Measurements from ENCODE around the gene UNC13B.

Gene UNC13B

DNA sequence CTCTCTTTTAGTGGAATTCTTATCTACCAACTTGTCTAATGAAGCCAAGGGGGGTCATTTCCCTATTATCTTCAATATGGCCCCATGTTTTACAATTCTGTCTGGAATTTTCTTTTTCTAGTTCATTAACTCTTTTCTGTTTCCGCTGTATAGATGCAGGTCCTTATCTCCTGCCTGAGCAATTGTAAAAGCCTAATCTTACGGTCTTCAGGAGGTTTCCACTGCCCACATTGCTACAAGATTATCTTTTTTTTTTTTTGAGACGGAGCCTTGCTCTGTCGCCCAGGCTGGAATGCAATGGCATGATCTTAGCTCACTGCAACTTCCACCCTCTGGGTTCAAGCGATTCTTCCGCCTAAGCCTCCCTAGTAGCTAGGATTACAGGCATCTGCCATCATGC lies 132.3 kb downstream of the UNC13B start:
- no peak for DNase-seq
- H3K4ac ChIP-seq (ENCODE audit: low read depth, low read length): no peak overlapping the region
- no peak overlapping the region for H2BK15ac ChIP-seq (replicated peaks; ENCODE audit: low read depth)
- H3K18ac ChIP-seq (ENCODE audit: low read length): no peak overlapping the region
- H3K4me1 ChIP-seq (ENCODE audit: control insufficient read depth, low read depth, low read length): no peaks in the 10 kb centered on the region
- H2AK5ac ChIP-seq (ENCODE audit: low read length): no peak overlapping the region
- H3K4me2 ChIP-seq (ENCODE audit: low read length): no peak overlapping the region
- H2BK5ac ChIP-seq (ENCODE audit: low read length): no peak overlapping the region
- no peak overlapping the region for H3K27ac ChIP-seq (ENCODE audit: low read depth, low read length)
- no peak overlapping the region for H2BK120ac ChIP-seq (ENCODE audit: low read depth, low read length)
- no peak overlapping the region for H3K9ac ChIP-seq (ENCODE audit: low read length)
- WGBS (ENCODE audit: extremely low coverage, insufficient coverage, low lambda C conversion rate): no CpG with 5 or more reads among the region's 6 CpGs
- no peaks in the 10 kb centered on the region for H3K79me1 ChIP-seq (ENCODE audit: low read length)
- H4K5ac ChIP-seq (ENCODE audit: low read length): no peak overlapping the region
- no peaks in the 10 kb centered on the region for H3K36me3 ChIP-seq (ENCODE audit: control insufficient read depth, insufficient read depth, low read length)
- H3K23ac ChIP-seq (ENCODE audit: low read length): no peak overlapping the region
- H3K27me3 ChIP-seq (ENCODE audit: insufficient read depth, low read length, poor library complexity): no peaks in the 10 kb centered on the region
- H4K8ac ChIP-seq (ENCODE audit: low read depth, low read length): no peak overlapping the region
- no peaks in the 10 kb centered on the region for H3K79me2 ChIP-seq (ENCODE audit: control insufficient read depth, insufficient read depth, low read length)
- H3K4me3 ChIP-seq (ENCODE audit: low read length): no peak overlapping the region
- H3K56ac ChIP-seq (ENCODE audit: low read length): no peak overlapping the region

- Histone ChIP-seq H3K4me2 (ENCODE audit: low read length) (no peak overlapping the region), H2BK120ac (ENCODE audit: low read depth, low read length) (no peak overlapping the region), H3K56ac (ENCODE audit: low read length) (no peak overlapping the region), H2BK15ac (replicated peaks; ENCODE audit: low read depth) (no peak overlapping the region), H4K5ac (ENCODE audit: low read length) (no peak overlapping the region), H3K27me3 (ENCODE audit: insufficient read depth, low read length, poor library complexity) (no peaks in the 10 kb centered on the region), H2BK5ac (ENCODE audit: low read length) (no peak overlapping the region), H3K79me1 (ENCODE audit: low read length) (no peaks in the 10 kb centered on the region), H4K8ac (ENCODE audit: low read depth, low read length) (no peak overlapping the region), H3K27ac (ENCODE audit: low read depth, low read length) (no peak overlapping the region), H3K4me1 (ENCODE audit: control insufficient read depth, low read depth, low read length) (no peaks in the 10 kb centered on the region), H2AK5ac (ENCODE audit: low read length) (no peak overlapping the region), H3K18ac (ENCODE audit: low read length) (no peak overlapping the region), H3K79me2 (ENCODE audit: control insufficient read depth, insufficient read depth, low read length) (no peaks in the 10 kb centered on the region), H3K9ac (ENCODE audit: low read length) (no peak overlapping the region), H3K4ac (ENCODE audit: low read depth, low read length) (no peak overlapping the region), H3K36me3 (ENCODE audit: control insufficient read depth, insufficient read depth, low read length) (no peaks in the 10 kb centered on the region), H3K4me3 (ENCODE audit: low read length) (no peak overlapping the region), H3K23ac (ENCODE audit: low read length) (no peak overlapping the region)
- WGBS (ENCODE audit: extremely low coverage, insufficient coverage, low lambda C conversion rate): no CpG with 5 or more reads among the region's 6 CpGs
- DNase-seq: no peak
These were observed 132.7 kb downstream of the UNC13B start for GRCh38 chr9:35294556-35294955.

GRCh38 chr9:35295369-35296036 lies 133.7 kb downstream of the UNC13B start:
- H4K8ac ChIP-seq (ENCODE audit: low read depth, low read length): no peak overlapping the region
- H2AK5ac ChIP-seq (ENCODE audit: low read length): no peak overlapping the region
- no peak overlapping the region for H2BK15ac ChIP-seq (replicated peaks; ENCODE audit: low read depth)
- H2BK120ac ChIP-seq (ENCODE audit: low read depth, low read length): no peak overlapping the region
- H3K23ac ChIP-seq (ENCODE audit: low read length): no peak overlapping the region
- no peak overlapping the region for H3K4me3 ChIP-seq (ENCODE audit: low read length)
- no peaks in the 10 kb centered on the region for H3K79me1 ChIP-seq (ENCODE audit: low read length)
- WGBS (ENCODE audit: extremely low coverage, insufficient coverage, low lambda C conversion rate): no CpG with 5 or more reads among the region's 13 CpGs
- H3K4me2 ChIP-seq (ENCODE audit: low read length): no peak overlapping the region
- no peaks in the 10 kb centered on the region for H3K4me1 ChIP-seq (ENCODE audit: control insufficient read depth, low read depth, low read length)
- H2BK5ac ChIP-seq (ENCODE audit: low read length): no peak overlapping the region
- no peak overlapping the region for H3K18ac ChIP-seq (ENCODE audit: low read length)
- no peak overlapping the region for H4K5ac ChIP-seq (ENCODE audit: low read length)
- no peak for DNase-seq
- H3K27ac ChIP-seq (ENCODE audit: low read depth, low read length): no peak overlapping the region
- H3K4ac ChIP-seq (ENCODE audit: low read depth, low read length): no peak overlapping the region
- no peaks in the 10 kb centered on the region for H3K36me3 ChIP-seq (ENCODE audit: control insufficient read depth, insufficient read depth, low read length)
- no peaks in the 10 kb centered on the region for H3K79me2 ChIP-seq (ENCODE audit: control insufficient read depth, insufficient read depth, low read length)
- H3K27me3 ChIP-seq (ENCODE audit: insufficient read depth, low read length, poor library complexity): no peaks in the 10 kb centered on the region
- no peak overlapping the region for H3K9ac ChIP-seq (ENCODE audit: low read length)
- H3K56ac ChIP-seq (ENCODE audit: low read length): no peak overlapping the region

GRCh38 chr9:35303567-35303966 lies 141.8 kb downstream of the UNC13B start:
- no peak overlapping the region for H3K4me3 ChIP-seq (ENCODE audit: low read length)
- no peak overlapping the region for H3K4ac ChIP-seq (ENCODE audit: low read depth, low read length)
- H2BK5ac ChIP-seq (ENCODE audit: low read length): no peak overlapping the region
- no peak for DNase-seq
- no CpG with 5 or more reads among the region's 1 CpG for WGBS (ENCODE audit: extremely low coverage, insufficient coverage, low lambda C conversion rate)
- H3K36me3 ChIP-seq (ENCODE audit: control insufficient read depth, insufficient read depth, low read length): no peaks in the 10 kb centered on the region
- no peak overlapping the region for H2BK120ac ChIP-seq (ENCODE audit: low read depth, low read length)
- H4K5ac ChIP-seq (ENCODE audit: low read length): no peak overlapping the region
- H3K4me1 ChIP-seq (ENCODE audit: control insufficient read depth, low read depth, low read length): no peaks in the 10 kb centered on the region
- no peak overlapping the region for H3K23ac ChIP-seq (ENCODE audit: low read length)
- H3K4me2 ChIP-seq (ENCODE audit: low read length): no peak overlapping the region
- no peak overlapping the region for H3K18ac ChIP-seq (ENCODE audit: low read length)
- H3K9ac ChIP-seq (ENCODE audit: low read length): no peak overlapping the region
- no peaks in the 10 kb centered on the region for H3K79me2 ChIP-seq (ENCODE audit: control insufficient read depth, insufficient read depth, low read length)
- H4K8ac ChIP-seq (ENCODE audit: low read depth, low read length): no peak overlapping the region
- no peaks in the 10 kb centered on the region for H3K27me3 ChIP-seq (ENCODE audit: insufficient read depth, low read length, poor library complexity)
- H3K27ac ChIP-seq (ENCODE audit: low read depth, low read length): no peak overlapping the region
- H2BK15ac ChIP-seq (replicated peaks; ENCODE audit: low read depth): no peak overlapping the region
- no peak overlapping the region for H2AK5ac ChIP-seq (ENCODE audit: low read length)
- no peaks in the 10 kb centered on the region for H3K79me1 ChIP-seq (ENCODE audit: low read length)
- no peak overlapping the region for H3K56ac ChIP-seq (ENCODE audit: low read length)

DNA sequence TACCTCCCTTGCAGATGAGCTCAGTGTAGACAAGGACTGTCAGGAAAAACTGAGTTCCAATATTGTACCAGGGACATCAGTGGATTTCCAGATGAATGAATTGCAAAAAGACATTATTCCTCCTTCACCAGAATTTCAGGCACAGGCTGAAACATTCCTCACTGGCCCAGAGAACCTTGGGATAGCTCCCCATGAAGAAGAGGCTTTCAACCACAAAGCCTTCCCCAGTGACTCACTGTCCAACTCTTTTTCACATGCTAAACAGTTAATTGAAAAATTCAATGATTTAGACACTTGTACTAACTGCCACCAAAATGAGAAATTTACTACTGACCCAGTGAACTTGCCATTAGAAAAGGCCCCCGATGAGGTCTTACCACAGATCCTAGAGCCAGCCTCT lies 144.5 kb downstream of the UNC13B start:
- Histone ChIP-seq H3K79me1 (ENCODE audit: low read length) (no peaks in the 10 kb centered on the region), H3K23ac (ENCODE audit: low read length) (no peak overlapping the region), H3K9ac (ENCODE audit: low read length) (no peak overlapping the region), H2BK120ac (ENCODE audit: low read depth, low read length) (no peak overlapping the region), H4K5ac (ENCODE audit: low read length) (no peak overlapping the region), H2BK15ac (replicated peaks; ENCODE audit: low read depth) (no peak overlapping the region), H2BK5ac (ENCODE audit: low read length) (no peak overlapping the region), H3K27ac (ENCODE audit: low read depth, low read length) (no peak overlapping the region), H2AK5ac (ENCODE audit: low read length) (no peak overlapping the region), H3K79me2 (ENCODE audit: control insufficient read depth, insufficient read depth, low read length) (no peaks in the 10 kb centered on the region), H3K36me3 (ENCODE audit: control insufficient read depth, insufficient read depth, low read length) (no peaks in the 10 kb centered on the region), H3K4me1 (ENCODE audit: control insufficient read depth, low read depth, low read length) (no peaks in the 10 kb centered on the region), H3K4me3 (ENCODE audit: low read length) (no peak overlapping the region), H3K18ac (ENCODE audit: low read length) (no peak overlapping the region), H4K8ac (ENCODE audit: low read depth, low read length) (no peak overlapping the region), H3K27me3 (ENCODE audit: insufficient read depth, low read length, poor library complexity) (no peaks in the 10 kb centered on the region), H3K56ac (ENCODE audit: low read length) (no peak overlapping the region), H3K4me2 (ENCODE audit: low read length) (no peak overlapping the region), H3K4ac (ENCODE audit: low read depth, low read length) (no peak overlapping the region)
- WGBS (ENCODE audit: extremely low coverage, insufficient coverage, low lambda C conversion rate): no CpG with 5 or more reads among the region's 1 CpG
- DNase-seq: no peak

DNA sequence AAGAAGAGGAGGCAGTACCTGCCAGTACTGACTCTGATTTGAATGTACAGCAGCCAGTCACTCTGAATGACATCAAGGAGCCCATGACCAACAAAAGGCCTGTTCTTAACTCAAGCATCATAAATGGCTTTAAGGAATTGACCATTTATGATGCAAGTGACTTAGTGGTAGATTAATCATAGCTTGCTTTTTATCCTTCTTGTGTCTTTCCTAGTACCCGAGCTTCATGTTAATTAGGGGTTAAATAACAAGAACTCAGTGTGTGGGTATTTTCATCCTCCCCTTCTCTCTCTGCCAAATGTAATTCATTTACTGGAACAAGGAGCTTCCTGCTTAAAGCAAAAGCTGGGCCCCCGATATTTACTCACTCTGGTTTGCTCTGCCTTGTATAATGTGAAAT lies 146.5 kb downstream of the UNC13B start:
- DNase-seq: no peak
- no CpG with 5 or more reads among the region's 2 CpGs for WGBS (ENCODE audit: extremely low coverage, insufficient coverage, low lambda C conversion rate)

More for the DNA sequence above, 146.5 kb downstream of the UNC13B start:
- no peak overlapping the region for H3K4me3 ChIP-seq (ENCODE audit: low read length)
- no peak overlapping the region for H3K9ac ChIP-seq (ENCODE audit: low read length)
- no peak overlapping the region for H2BK120ac ChIP-seq (ENCODE audit: low read depth, low read length)
- no peak overlapping the region for H3K23ac ChIP-seq (ENCODE audit: low read length)
- no peak overlapping the region for H3K18ac ChIP-seq (ENCODE audit: low read length)
- no peak overlapping the region for H2BK15ac ChIP-seq (replicated peaks; ENCODE audit: low read depth)
- H3K27me3 ChIP-seq (ENCODE audit: insufficient read depth, low read length, poor library complexity): no peaks in the 10 kb centered on the region
- no peak overlapping the region for H2BK5ac ChIP-seq (ENCODE audit: low read length)
- no peak overlapping the region for H4K5ac ChIP-seq (ENCODE audit: low read length)
- no peak overlapping the region for H4K8ac ChIP-seq (ENCODE audit: low read depth, low read length)
- H3K4ac ChIP-seq (ENCODE audit: low read depth, low read length): no peak overlapping the region
- H2AK5ac ChIP-seq (ENCODE audit: low read length): no peak overlapping the region
- no peak overlapping the region for H3K4me2 ChIP-seq (ENCODE audit: low read length)
- no peaks in the 10 kb centered on the region for H3K79me2 ChIP-seq (ENCODE audit: control insufficient read depth, insufficient read depth, low read length)
- no peaks in the 10 kb centered on the region for H3K79me1 ChIP-seq (ENCODE audit: low read length)
- H3K36me3 ChIP-seq (ENCODE audit: control insufficient read depth, insufficient read depth, low read length): no peaks in the 10 kb centered on the region
- H3K27ac ChIP-seq (ENCODE audit: low read depth, low read length): no peak overlapping the region
- H3K4me1 ChIP-seq (ENCODE audit: control insufficient read depth, low read depth, low read length): no peaks in the 10 kb centered on the region
- no peak overlapping the region for H3K56ac ChIP-seq (ENCODE audit: low read length)

Data from mesendoderm (in vitro differentiated cells).